ENCODE measurements around the gene PCDHA6.

GRCh38 chr5:140806834-140807775 is 20.7 kb upstream of the PCDHA6 start, which contains the start of gene PCDHA4:
- peak; percentile 19; the same call in 1 of the 2 replicates for TF ChIP-seq CTCF (conservative IDR thresholded peaks at IDR 0.05)
- TF ChIP-seq EZH2 (IDR thresholded peaks at IDR 0.05; ENCODE audit: low read depth), result no peak
